ENCODE measurements around the gene PKHD1. TPM values are rescaled to one million over a fixed set of nuclear protein-coding genes. Genes with fewer than 3 reads are reported as not detected.

The PKHD1 gene
- total RNA-seq, 1 experiment from 2014 or later = 0.11 TPM

Other genes with a start within 250 kb of the PKHD1 start
- gene IL17A, start 98.8 kb upstream of the PKHD1 start, total RNA-seq (2014; rRNA removed) = not detected in 2 replicates
- not detected in 2 replicates for gene IL17F, start 156.9 kb upstream of the PKHD1 start, total RNA-seq (2014; rRNA removed)
- 137 and 149 TPM in 2 replicates for gene MCM3, start 197.1 kb upstream of the PKHD1 start, total RNA-seq (2014; rRNA removed)

Data from LHCN-M2 (cell line).